Measurements from ENCODE around the gene FBN1.

Gene FBN1

GRCh38 chr15:48578965-48579364 is 66.5 kb downstream of the FBN1 start:
- DNase-seq, result no peak

- DNase-seq, result no peak
Observed at GRCh38 chr15:48577469-48577868, 68.0 kb downstream of the FBN1 start.

GRCh38 chr15:48574187-48574586 is 71.3 kb downstream of the FBN1 start:
- DNase-seq, result no peak

- no peak for DNase-seq
Observed at GRCh38 chr15:48573780-48574179, 71.7 kb downstream of the FBN1 start.

GRCh38 chr15:48572823-48573222 is 72.7 kb downstream of the FBN1 start:
- DNase-seq, result no peak

- DNase-seq, result no peak
Observed at GRCh38 chr15:48571510-48571909, 74.0 kb downstream of the FBN1 start.

GRCh38 chr15:48570822-48571221 is 74.7 kb downstream of the FBN1 start:
- no peak for DNase-seq

- no peak for DNase-seq
Observed at GRCh38 chr15:48569591-48570302, 75.8 kb downstream of the FBN1 start.

- DNase-seq, result no peak
Observed at GRCh38 chr15:48566668-48567067, 78.8 kb downstream of the FBN1 start.

GRCh38 chr15:48565560-48566482 is 79.7 kb downstream of the FBN1 start:
- no peak for DNase-seq

GRCh38 chr15:48564690-48565089 is 80.8 kb downstream of the FBN1 start:
- no peak for DNase-seq

GRCh38 chr15:48563934-48564333 is 81.6 kb downstream of the FBN1 start:
- DNase-seq, result no peak

- no peak for DNase-seq
Observed at GRCh38 chr15:48560321-48561051, 85.0 kb downstream of the FBN1 start.

GRCh38 chr15:48559285-48559684 is 86.2 kb downstream of the FBN1 start:
- no peak for DNase-seq

- DNase-seq, result no peak
Observed at GRCh38 chr15:48558226-48558625, 87.3 kb downstream of the FBN1 start.

- DNase-seq, result no peak
Observed at GRCh38 chr15:48557335-48557734, 88.2 kb downstream of the FBN1 start.

GRCh38 chr15:48556159-48556897 is 89.2 kb downstream of the FBN1 start:
- no peak for DNase-seq

GRCh38 chr15:48555241-48555881 is 90.1 kb downstream of the FBN1 start:
- no peak for DNase-seq

GRCh38 chr15:48554112-48554511 is 91.4 kb downstream of the FBN1 start:
- no peak for DNase-seq

- no peak for DNase-seq
Observed at GRCh38 chr15:48553559-48553958, 92.0 kb downstream of the FBN1 start.

GRCh38 chr15:48550822-48551525 is 94.5 kb downstream of the FBN1 start:
- DNase-seq, result no peak

GRCh38 chr15:48548455-48548854 is 97.1 kb downstream of the FBN1 start:
- no peak for DNase-seq
